Astrocyte of the cerebellum (primary cell): ENCODE results near the gene PUS10.

Experiments used
- DNase-seq: peaks from one replicate; pipeline ENCODE4 v3.0.0-alpha.2; 2011; ENCODE audit warnings: low read depth
- H3K4me3 ChIP-seq: 2 replicates; pipeline ENCODE4 v1.5.1; 2011; ENCODE audit warnings: mild to moderate bottlenecking, low read depth, low read length, moderate library complexity
- in situ Hi-C: cut with HindIII; loops from 2 replicates; pipeline ENCODE4 v1.10.0; 2017; ENCODE audit warnings: low sequenced_read_pairs
- TF ChIP-seq, protein P1 (sequence below): IDR thresholded peaks from 2 replicates; pipeline ENCODE4 v1.5.1; 2012; ENCODE audit warnings: low read length, low read depth, moderate library complexity, mild to moderate bottlenecking; ENCODE audit errors: missing control alignments

Gene PUS10

DNA sequence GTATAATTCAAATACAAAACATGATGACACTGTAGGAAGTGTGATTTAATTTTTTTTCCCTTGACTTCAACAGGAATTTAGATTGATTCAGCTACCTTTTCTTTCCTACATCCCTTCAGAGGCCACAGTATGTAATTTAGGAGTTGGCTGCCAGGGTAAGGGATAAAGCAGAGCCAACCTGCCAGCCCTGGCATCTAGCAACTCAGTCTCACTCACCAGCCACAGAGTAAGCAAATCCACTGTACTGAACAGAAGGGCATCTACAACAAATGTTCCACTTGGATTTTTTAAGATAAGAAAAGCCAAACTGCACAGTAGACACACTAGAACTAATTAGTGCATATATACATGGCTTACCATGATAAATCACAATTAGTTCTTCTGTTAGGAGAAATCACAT is 54.9 kb downstream of the PUS10 start:
- no peak overlapping the region for H3K4me3 ChIP-seq
- TF ChIP-seq, protein P1, sequence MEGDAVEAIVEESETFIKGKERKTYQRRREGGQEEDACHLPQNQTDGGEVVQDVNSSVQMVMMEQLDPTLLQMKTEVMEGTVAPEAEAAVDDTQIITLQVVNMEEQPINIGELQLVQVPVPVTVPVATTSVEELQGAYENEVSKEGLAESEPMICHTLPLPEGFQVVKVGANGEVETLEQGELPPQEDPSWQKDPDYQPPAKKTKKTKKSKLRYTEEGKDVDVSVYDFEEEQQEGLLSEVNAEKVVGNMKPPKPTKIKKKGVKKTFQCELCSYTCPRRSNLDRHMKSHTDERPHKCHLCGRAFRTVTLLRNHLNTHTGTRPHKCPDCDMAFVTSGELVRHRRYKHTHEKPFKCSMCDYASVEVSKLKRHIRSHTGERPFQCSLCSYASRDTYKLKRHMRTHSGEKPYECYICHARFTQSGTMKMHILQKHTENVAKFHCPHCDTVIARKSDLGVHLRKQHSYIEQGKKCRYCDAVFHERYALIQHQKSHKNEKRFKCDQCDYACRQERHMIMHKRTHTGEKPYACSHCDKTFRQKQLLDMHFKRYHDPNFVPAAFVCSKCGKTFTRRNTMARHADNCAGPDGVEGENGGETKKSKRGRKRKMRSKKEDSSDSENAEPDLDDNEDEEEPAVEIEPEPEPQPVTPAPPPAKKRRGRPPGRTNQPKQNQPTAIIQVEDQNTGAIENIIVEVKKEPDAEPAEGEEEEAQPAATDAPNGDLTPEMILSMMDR: no peak
- in situ Hi-C loops: no loop called here
- DNase-seq: no peak

DNA sequence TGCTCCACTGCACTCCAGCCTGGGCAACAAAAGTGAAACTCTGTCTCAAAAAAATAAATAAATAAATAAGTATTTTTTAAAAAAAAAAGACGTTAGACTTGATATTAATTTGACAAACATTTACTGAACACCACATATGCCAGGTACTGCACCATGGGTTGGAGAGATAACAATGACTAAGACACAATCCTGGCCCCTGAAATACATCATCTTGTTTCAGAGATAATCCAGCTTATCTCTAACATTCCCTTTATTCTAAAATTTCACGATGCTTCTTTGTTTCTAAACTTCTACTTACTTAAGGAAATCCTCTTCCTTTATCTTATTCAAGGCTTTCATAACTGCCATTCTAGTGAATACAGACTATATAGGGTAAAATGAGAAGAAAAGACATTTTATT is 55.5 kb downstream of the PUS10 start:
- TF ChIP-seq, protein P1: no peak
- DNase-seq: no peak
- H3K4me3 ChIP-seq: no peak overlapping the region
- in situ Hi-C loops: no loop called here

DNA sequence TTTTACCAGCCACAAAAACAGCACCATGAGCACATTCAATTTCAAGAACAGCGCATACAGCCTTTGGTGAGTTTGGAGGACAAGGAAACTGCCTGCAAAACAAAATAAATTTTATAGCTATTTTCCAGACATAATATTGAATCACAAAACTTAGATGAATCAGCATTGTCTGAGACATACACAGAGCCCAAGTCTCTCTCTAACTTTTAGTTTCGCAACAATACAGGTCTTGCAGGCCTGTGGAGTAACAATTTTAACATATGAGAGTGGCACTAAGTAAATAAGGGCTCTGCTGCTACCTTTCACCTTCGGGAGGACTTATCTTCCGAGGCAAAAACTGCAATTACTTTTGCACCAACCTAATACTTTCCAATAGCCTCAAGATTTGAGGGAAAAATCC is 56.6 kb downstream of the PUS10 start:
- TF ChIP-seq, protein P1: no peak
- in situ Hi-C loops: no loop called here
- no peak for DNase-seq
- no peak overlapping the region for H3K4me3 ChIP-seq

DNA sequence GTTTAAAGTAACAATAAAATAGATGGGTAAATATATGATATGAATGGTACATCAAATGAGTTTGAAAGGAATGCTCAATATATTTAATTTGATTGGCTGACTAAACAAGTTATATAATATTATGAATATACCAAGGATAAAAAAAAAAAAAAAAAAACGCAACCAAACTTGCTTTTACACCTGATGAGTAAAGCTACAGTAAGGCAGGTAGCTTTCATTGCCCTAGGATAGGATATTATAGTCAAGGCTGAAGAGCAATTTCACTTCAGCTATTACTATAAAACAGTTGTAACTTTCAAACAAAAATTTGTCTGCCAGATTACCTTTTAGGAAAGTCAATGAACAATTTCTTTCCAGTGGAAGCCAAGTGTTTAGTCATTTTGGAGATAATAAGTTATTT is 57.3 kb downstream of the PUS10 start:
- in situ Hi-C loops: no loop called here
- no peak overlapping the region for H3K4me3 ChIP-seq
- TF ChIP-seq, protein P1: no peak
- no peak for DNase-seq

DNA sequence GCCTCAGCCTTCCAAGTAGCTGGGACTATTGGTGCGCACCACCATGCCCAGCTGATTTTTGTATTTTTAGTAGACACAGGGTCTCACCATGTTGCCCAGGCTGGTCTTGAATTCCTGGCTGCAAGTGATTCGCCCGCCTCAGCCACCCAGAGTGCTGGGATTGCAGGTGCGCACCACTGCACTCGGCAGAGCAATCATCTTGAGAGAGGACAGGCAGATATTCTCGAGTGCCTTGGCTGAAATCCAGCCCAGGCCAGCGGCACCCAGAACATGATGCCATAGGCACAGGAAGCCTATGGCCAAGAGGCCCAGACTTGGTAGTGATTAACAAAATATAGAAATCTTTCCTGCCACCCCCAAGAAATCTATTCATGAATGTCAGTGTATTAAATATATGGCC is 58.6 kb downstream of the PUS10 start:
- in situ Hi-C loops: no loop called here
- H3K4me3 ChIP-seq: no peak overlapping the region
- no peak for DNase-seq

DNA sequence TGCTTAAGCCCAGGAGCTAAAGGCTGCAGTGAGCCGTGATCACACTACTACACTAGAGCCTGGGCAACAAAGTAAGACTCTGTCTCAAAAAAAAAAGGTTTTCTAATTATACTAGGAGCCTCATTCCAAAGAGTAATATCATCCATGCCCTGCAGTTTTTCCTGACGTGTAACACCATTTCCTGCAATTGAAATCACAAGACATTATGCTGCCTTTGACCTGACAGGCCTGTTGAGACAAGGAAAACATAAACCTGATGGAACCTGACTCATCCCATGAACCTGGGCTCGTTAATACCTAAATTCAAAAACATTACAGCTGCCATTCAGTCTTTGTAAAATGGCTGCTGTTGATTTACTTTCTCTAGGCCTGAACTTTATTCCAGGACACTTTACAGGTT is 59.3 kb downstream of the PUS10 start:
- H3K4me3 ChIP-seq: no peak overlapping the region
- DNase-seq: no peak
- in situ Hi-C loops: no loop called here
- TF ChIP-seq, protein P1: no peak

More for the DNA sequence above, 58.6 kb downstream of the PUS10 start:
- TF ChIP-seq, protein P1: no peak

DNA sequence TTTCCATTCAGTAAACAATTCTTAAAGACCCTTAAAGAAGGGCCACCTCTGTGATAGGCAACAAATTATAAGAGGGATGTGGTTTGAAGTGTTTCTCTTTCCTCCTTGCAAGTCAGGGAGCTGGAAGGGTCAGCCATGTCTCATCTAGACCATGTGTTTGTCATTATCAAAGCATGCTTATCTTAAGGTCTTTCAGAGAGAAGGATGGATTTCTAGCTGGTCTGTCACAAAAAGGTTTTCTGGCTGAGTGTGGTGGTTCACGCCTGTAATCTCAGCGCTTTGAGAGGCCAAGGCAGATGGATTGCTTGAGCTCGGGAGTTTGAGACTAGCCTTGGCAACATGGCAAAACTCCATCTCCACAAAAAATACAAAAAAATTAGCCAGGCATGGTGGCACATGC is 59.7 kb downstream of the PUS10 start:
- TF ChIP-seq, protein P1: no peak
- H3K4me3 ChIP-seq: no peak overlapping the region
- in situ Hi-C loops: no loop called here
- DNase-seq: no peak
